Stimulated activated naive CD4-positive, alpha-beta T cell (primary cell): ENCODE results near the gene CLCA2.
A peak's percentile ranks its signal among the peaks of the same experiment; 100 is the strongest.

Experiments used
- DNase-seq, 6 experiments: peaks; one replicate each; lab custom pipeline; 2025; lab: John Stamatoyannopoulos, UW

CLCA2 gene

DNA sequence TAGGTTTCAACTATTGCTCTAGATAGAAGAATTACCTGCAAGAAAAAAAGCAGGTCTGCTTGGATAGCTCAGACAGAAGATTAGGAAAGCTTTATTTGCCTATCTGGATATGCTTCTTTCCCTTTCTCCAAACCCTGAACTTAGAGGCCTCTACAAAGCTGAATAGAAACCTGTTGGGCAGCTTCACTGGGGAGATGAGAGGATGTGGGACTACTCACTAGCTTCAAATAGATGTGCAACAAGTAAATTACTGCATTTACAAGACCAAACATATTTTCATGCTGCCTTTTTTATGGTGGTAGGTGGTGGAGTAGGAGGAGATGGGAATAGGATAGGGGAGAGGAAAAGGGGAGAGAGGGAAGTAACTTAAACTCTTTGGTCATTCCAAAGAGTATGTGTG lies 6.4 kb downstream of the CLCA2 start:
- DNase-seq = no peak

DNA sequence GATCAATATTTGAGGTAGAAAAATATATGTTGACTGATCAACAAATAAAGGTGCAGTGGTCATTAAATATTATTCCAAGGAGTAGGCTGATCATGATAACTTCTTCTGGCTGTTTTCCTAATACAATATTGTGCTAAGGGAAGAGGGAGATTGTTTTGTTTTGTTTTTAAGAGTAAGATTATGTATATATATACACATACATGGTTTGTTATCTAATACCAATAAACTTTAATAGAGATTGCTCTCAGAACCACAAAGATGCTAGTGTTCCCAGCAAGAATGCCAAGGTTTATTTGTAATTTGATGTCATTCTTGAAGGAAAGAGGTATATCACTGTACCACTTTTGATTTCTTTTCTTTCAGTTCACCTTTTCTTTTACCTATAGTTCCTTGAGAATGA lies 10.1 kb downstream of the CLCA2 start:
- no peak for DNase-seq

- DNase-seq = no peak
Measured at GRCh38 chr1:86435327-86435726, 11.4 kb downstream of the CLCA2 start.

DNA sequence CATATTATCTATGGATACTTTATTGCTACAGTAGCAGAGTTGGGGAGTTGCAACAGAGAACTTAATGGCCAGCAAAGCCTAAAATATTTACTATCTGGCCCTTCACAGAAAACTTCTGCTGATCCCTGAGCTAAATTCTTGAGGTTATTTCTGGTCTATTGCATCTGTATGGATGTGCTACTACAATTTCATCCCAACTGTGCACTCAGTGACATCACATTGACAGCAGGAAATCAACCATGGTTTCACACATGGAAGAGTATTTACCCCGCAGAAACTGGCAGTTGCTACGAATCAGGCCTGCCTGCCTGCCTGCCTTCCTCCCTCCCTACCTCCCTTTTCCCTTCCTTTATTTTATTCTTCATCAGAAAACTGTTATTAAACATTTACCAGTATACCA lies 12.1 kb downstream of the CLCA2 start:
- no peak for DNase-seq

DNA sequence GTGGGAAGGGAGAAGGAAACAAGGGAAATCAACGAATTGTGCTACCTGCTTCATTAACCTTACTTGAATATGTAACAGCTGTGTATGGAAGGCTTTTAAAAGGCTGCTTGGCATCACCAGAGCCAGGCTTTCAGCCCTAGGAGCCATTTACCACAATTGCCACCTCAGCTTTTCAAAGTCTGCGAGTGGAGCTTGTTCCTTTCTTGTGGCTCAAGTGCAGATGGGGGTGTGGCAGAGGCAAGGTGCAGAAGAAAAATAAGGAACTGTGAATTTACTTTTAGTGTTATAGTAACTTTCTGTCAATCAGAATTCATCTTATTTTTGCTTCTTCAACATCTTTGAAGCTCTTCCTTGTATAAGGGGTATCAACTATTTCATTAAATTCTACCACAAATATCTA lies 17.6 kb downstream of the CLCA2 start:
- peak in 4 of 6 experiments; percentile 24 to 70 (median 62) for DNase-seq

GRCh38 chr1:86441997-86442396 lies 18.0 kb downstream of the CLCA2 start:
- DNase-seq = no peak

DNA sequence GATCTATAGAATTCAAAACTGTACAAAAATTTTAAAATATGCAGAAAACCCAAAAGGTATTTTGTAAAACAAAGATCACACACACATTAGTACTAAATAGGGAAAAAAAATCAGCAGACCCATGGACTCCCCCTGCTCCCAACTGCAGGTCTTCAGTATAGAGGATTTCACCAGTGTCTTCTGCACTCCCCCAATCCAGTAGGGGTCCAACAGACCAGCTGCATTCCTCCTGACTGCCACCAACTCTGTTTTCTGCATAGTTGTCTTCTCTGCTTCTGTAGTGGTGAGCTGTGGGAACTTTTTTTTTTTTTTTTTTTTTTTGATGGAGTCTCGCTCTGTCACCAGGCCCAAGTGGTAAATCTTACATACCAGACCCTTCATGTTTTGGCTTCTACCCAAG lies 21.9 kb downstream of the CLCA2 start:
- no peak for DNase-seq

- DNase-seq = no peak
Measured at GRCh38 chr1:86447198-86447790, 23.3 kb downstream of the CLCA2 start.

DNA sequence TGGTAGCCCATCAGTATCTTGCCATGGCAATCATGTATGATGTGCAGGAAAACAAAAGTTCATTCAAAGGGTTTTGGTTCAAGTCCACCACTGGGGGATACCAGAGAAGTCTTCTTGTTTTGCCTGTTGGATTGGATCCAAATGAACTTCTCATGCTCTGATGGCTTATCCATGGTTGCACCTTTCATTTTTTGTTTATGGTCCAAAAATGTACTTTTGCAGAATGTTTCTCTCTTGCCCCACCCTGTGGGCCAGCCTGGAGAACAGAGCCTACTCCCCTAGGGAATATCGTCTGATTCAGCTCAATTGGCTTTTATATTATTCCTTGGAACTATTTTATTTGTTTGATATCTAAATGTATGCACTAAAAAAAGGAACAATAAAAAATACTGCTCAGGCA lies 24.7 kb downstream of the CLCA2 start:
- no peak for DNase-seq

DNA sequence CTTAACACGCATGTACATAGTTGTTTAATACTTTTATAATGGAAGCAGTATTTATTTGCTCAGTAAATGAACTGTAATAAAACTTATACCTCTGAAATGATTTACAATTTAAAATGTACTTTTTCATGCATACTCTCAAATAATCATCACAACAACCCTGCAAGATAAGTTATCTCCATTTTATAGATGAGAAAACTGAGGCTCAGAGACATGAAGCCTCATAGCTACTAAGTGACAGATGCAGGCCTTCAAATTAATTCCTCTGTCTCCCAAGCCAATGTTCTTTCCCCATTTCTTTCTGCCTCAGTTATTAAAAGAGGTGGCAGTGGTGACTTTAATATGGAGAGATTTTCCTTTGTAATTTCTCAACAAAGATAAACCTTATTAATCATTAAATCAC lies 25.1 kb downstream of the CLCA2 start:
- DNase-seq = no peak

DNA sequence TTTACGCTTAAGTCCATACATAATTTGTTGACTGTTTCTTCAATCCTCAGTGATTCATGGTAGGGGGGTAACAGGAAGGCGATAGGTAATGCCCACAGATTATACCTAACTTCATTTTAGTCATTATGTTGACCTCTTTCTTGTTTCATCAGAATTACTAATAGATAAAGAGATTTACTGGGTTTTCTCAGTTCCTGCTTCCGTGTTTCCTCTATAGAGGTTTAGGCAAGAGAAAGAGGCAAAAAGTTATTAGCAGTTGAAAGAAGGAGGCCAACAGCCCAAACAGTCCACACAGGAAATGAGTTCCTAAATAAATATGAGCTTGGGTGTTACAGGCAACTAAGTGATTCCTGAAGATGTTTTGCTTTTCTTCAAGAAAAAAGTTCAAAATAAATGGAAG lies 26.9 kb downstream of the CLCA2 start:
- no peak for DNase-seq

- no peak for DNase-seq
Measured at GRCh38 chr1:86453664-86454063, 29.7 kb downstream of the CLCA2 start.

DNA sequence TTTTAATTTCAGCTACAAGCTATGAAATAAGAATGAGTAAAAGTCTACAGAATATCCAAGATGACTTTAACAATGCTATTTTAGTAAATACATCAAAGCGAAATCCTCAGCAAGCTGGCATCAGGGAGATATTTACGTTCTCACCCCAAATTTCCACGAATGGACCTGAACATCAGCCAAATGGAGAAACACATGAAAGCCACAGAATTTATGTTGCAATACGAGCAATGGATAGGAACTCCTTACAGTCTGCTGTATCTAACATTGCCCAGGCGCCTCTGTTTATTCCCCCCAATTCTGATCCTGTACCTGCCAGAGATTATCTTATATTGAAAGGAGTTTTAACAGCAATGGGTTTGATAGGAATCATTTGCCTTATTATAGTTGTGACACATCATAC lies 31.1 kb downstream of the CLCA2 start:
- no peak for DNase-seq

DNA sequence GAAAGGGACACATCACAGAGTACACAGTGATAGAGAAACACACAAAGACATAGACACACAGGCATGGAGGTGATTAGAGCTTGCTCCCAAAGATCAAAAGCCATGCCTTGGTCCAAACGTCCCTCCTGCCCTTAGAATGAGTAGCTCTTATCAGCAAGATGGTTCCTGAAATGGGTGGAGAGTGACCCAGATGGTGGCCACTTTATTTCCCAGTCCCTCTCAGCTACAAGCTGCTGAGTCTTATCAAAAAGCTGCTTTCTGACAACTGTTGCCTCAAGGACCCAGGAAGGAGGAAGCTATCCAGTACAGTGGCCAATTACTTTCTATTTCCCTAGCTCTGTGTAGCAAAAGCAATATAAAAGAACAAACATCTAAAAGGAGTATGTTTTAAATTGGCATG lies 37.0 kb downstream of the CLCA2 start:
- no peak for DNase-seq

DNA sequence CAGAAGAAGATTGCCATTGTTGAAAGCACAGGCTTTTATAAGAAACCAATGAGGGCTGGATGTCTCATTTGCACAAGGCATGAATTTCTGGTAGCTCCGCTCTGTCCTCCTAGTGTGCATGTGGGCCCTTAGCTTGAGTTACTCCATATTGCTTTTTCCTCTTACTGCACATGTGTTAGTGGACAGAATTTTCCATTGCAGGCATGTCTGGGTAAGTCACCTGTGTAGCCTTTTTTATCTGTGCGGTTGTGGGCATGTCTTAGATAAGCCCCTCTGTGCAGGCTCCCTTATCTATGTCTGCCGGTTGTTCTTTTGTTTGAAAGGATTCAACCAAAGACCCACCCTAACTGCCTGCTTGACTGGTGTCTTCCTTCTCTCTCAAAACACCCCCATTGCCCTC lies 37.5 kb downstream of the CLCA2 start:
- no peak for DNase-seq

DNA sequence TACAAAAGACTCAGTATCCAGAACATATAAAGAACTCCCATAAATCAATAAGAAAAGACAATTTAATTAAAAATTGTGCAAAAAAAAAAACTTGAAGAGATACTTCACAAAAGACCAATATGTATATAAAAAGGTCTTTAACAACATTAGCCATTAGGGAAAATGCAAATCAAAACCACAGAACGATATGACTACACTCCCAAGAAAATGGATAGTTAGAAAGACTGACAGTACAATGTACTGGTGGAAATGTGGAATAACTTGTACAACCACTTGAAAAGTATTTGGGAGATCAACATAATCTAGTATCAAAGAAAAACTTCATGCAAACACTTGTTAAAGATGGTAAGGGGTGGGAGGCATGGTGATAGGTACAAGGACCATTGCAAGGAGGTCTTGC lies 40.8 kb downstream of the CLCA2 start:
- DNase-seq = no peak

DNA sequence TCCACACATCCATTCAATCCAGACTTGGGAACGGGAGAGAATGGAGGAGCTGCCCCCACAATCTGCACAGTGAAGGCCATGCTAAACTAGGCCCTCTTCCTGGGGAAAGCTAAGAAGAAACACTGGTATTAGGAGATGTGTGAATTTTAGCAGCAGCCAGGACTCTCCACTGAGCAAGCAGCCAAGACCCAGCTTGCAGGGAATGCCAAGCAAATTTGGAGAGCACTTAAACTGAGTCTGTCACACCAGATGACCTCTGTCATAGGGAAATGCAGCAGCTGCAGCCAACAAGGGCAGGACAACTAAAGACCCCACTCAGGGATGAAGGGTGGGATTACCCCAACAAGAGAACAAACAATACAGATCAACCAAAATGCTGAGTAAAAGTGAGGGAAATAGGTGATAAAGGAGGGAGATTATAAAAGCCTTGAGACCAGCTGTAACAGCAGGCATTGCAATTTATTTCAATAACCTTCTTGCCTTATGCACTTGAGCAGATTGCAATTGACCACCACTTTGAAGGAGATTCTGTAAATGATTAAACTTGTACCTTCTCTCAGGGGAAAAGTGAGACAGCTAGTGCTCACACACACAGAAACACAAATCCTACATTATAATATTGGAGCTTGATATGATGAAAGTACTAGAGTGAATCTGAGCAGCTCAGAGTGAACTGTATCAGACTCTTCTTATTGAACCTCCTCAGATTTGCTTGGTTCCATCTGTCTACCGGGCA lies 42.3 kb downstream of the CLCA2 start:
- DNase-seq = no peak

- DNase-seq = no peak
Measured at GRCh38 chr1:86466986-86467385, 43.0 kb downstream of the CLCA2 start.

- DNase-seq = no peak
Measured at GRCh38 chr1:86468501-86468977, 44.6 kb downstream of the CLCA2 start, which contains the start of gene CLCA1. Gene CLCA1, plus strand, starts transcription at chr1:86468927. Its CDS starts 45 bp downstream, at chr1:86468972.

- DNase-seq = no peak
Measured at GRCh38 chr1:86470859-86471258, 46.9 kb downstream of the CLCA2 start.

DNA sequence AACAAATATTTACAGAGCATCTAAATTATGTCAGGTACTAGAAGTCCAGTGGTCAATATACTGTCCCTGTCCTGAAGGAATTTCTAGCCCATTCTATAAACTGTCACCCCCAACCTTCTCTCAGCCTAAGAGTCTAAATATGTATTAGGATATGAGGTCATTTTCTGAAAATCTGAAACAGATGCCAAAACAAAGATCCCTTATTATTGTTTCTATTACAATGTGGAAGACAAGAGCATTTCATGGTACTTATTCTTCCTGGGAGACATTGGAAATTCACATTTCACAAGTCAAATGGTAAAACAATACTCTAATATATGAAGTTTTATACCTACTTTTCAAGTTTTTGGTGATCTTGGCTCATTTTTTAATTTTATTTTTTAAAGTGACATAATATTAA lies 47.3 kb downstream of the CLCA2 start:
- DNase-seq = no peak

- DNase-seq = no peak
Measured at GRCh38 chr1:86472152-86472551, 48.2 kb downstream of the CLCA2 start.

- DNase-seq = no peak
Measured at GRCh38 chr1:86472767-86473166, 48.8 kb downstream of the CLCA2 start.

DNA sequence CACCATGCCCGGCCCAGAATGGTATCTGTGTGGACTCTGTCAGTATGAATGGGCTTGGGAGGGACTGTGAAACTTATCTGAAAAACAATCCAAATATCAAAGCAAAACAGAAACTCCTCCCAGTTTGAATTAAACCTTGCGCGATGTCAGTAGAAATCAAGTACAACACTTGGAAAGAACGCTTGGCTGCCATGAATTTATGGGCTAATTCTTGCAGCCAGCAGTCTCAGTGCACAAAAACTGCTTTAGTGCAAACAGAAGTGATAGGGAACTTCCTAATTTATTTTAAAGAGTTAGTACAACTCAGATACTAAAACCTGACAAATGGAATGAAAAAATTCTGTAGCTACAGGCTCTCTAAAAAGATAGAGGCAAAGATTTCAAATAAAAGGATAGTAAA lies 53.3 kb downstream of the CLCA2 start:
- no peak for DNase-seq
